ENCODE data around the gene MYO3A.

The MYO3A gene

GRCh38 chr10:25933653-25934608 lies at the start of gene MYO3A:
Gene MYO3A, plus strand, starts transcription at chr10:25934229. Its CDS starts 17,882 bp downstream, at chr10:25952111.
- no peaks in the 10 kb centered on the region for H3K36me3 Mint-ChIP-seq
- peaks cover 29% of the 10 kb centered on the region for H3K27me3 Mint-ChIP-seq
- no peak within 1 kb of the TSS for H3K27ac Mint-ChIP-seq
- H3K4me3 Mint-ChIP-seq: peak within 1 kb of the TSS; percentile 78
- no peaks in the 10 kb centered on the region for H3K9me3 Mint-ChIP-seq
- H3K4me1 Mint-ChIP-seq: peaks cover 9% of the 10 kb centered on the region

- Mint-ChIP-seq H3K36me3 (no peaks in the 10 kb centered on the region), H3K9me3 (peaks cover 4% of the 10 kb centered on the region), H3K27me3 (peaks cover 9% of the 10 kb centered on the region), H3K4me1 (no peaks in the 10 kb centered on the region), H3K4me3 (no peak overlapping the region), H3K27ac (no peak overlapping the region)
These were observed 45.4 kb upstream of the MYO3A start for GRCh38 chr10:25888627-25889026.

GRCh38 chr10:25890995-25891394 lies 43.0 kb upstream of the MYO3A start:
- H3K27me3 Mint-ChIP-seq: peaks cover 14% of the 10 kb centered on the region
- H3K4me1 Mint-ChIP-seq: no peaks in the 10 kb centered on the region
- no peak overlapping the region for H3K27ac Mint-ChIP-seq
- H3K9me3 Mint-ChIP-seq: peaks cover 4% of the 10 kb centered on the region
- H3K36me3 Mint-ChIP-seq: no peaks in the 10 kb centered on the region
- H3K4me3 Mint-ChIP-seq: no peak overlapping the region

- Mint-ChIP-seq H3K27ac (no peak overlapping the region), H3K36me3 (no peaks in the 10 kb centered on the region), H3K4me1 (no peaks in the 10 kb centered on the region), H3K27me3 (peaks cover 12% of the 10 kb centered on the region), H3K4me3 (no peak overlapping the region), H3K9me3 (peaks cover 4% of the 10 kb centered on the region)
These were observed 38.2 kb upstream of the MYO3A start for GRCh38 chr10:25895856-25896255.

- H3K36me3 Mint-ChIP-seq: no peaks in the 10 kb centered on the region
- H3K9me3 Mint-ChIP-seq: peaks cover 4% of the 10 kb centered on the region
- H3K27ac Mint-ChIP-seq: no peak overlapping the region
- H3K27me3 Mint-ChIP-seq: peaks cover 12% of the 10 kb centered on the region
- H3K4me1 Mint-ChIP-seq: no peaks in the 10 kb centered on the region
- H3K4me3 Mint-ChIP-seq: no peak overlapping the region
These were observed 37.6 kb upstream of the MYO3A start for GRCh38 chr10:25896421-25896820.

- Mint-ChIP-seq H3K4me3 (no peak overlapping the region), H3K4me1 (no peaks in the 10 kb centered on the region), H3K27ac (no peak overlapping the region), H3K9me3 (no peaks in the 10 kb centered on the region), H3K27me3 (peaks cover 9% of the 10 kb centered on the region), H3K36me3 (no peaks in the 10 kb centered on the region)
These were observed 34.7 kb upstream of the MYO3A start for GRCh38 chr10:25899304-25899703.

- no peak overlapping the region for H3K27ac Mint-ChIP-seq
- no peaks in the 10 kb centered on the region for H3K9me3 Mint-ChIP-seq
- H3K27me3 Mint-ChIP-seq: peaks cover 9% of the 10 kb centered on the region
- H3K4me1 Mint-ChIP-seq: no peaks in the 10 kb centered on the region
- H3K36me3 Mint-ChIP-seq: no peaks in the 10 kb centered on the region
- H3K4me3 Mint-ChIP-seq: no peak overlapping the region
These were observed 32.8 kb upstream of the MYO3A start for GRCh38 chr10:25901199-25901598.

GRCh38 chr10:25902002-25902401 lies 32.0 kb upstream of the MYO3A start:
- H3K9me3 Mint-ChIP-seq: no peaks in the 10 kb centered on the region
- no peaks in the 10 kb centered on the region for H3K36me3 Mint-ChIP-seq
- H3K27me3 Mint-ChIP-seq: peaks cover 9% of the 10 kb centered on the region
- no peak overlapping the region for H3K4me3 Mint-ChIP-seq
- H3K4me1 Mint-ChIP-seq: no peaks in the 10 kb centered on the region
- no peak overlapping the region for H3K27ac Mint-ChIP-seq

GRCh38 chr10:25907261-25907660 lies 26.8 kb upstream of the MYO3A start:
- H3K9me3 Mint-ChIP-seq: no peaks in the 10 kb centered on the region
- H3K4me1 Mint-ChIP-seq: no peaks in the 10 kb centered on the region
- no peak overlapping the region for H3K27ac Mint-ChIP-seq
- H3K36me3 Mint-ChIP-seq: no peaks in the 10 kb centered on the region
- H3K4me3 Mint-ChIP-seq: no peak overlapping the region
- H3K27me3 Mint-ChIP-seq: peaks cover 2% of the 10 kb centered on the region

GRCh38 chr10:25912866-25913265 lies 21.2 kb upstream of the MYO3A start:
- no peaks in the 10 kb centered on the region for H3K9me3 Mint-ChIP-seq
- no peak overlapping the region for H3K27ac Mint-ChIP-seq
- no peak overlapping the region for H3K4me3 Mint-ChIP-seq
- H3K36me3 Mint-ChIP-seq: no peaks in the 10 kb centered on the region
- H3K4me1 Mint-ChIP-seq: no peaks in the 10 kb centered on the region
- H3K27me3 Mint-ChIP-seq: peaks cover 3% of the 10 kb centered on the region

- Mint-ChIP-seq H3K36me3 (no peaks in the 10 kb centered on the region), H3K27me3 (peaks cover 3% of the 10 kb centered on the region), H3K27ac (no peak overlapping the region), H3K4me1 (no peaks in the 10 kb centered on the region), H3K4me3 (no peak overlapping the region), H3K9me3 (no peaks in the 10 kb centered on the region)
These were observed 19.3 kb upstream of the MYO3A start for GRCh38 chr10:25914776-25915175.

GRCh38 chr10:25934621-25935139 lies 651 bp downstream of the MYO3A start:
- Mint-ChIP-seq H3K36me3 (no peaks in the 10 kb centered on the region), H3K4me3 (peak overlapping the region; percentile 78), H3K4me1 (peaks cover 9% of the 10 kb centered on the region), H3K27ac (no peak overlapping the region), H3K9me3 (no peaks in the 10 kb centered on the region), H3K27me3 (peaks cover 29% of the 10 kb centered on the region)

GRCh38 chr10:25938405-25938804 lies 4.4 kb downstream of the MYO3A start:
- H3K9me3 Mint-ChIP-seq: peaks cover 1% of the 10 kb centered on the region
- H3K36me3 Mint-ChIP-seq: no peaks in the 10 kb centered on the region
- no peak overlapping the region for H3K27ac Mint-ChIP-seq
- peaks cover 9% of the 10 kb centered on the region for H3K4me1 Mint-ChIP-seq
- H3K27me3 Mint-ChIP-seq: peaks cover 30% of the 10 kb centered on the region
- no peak overlapping the region for H3K4me3 Mint-ChIP-seq

- Mint-ChIP-seq H3K36me3 (no peaks in the 10 kb centered on the region), H3K4me1 (no peaks in the 10 kb centered on the region), H3K27me3 (peaks cover 21% of the 10 kb centered on the region), H3K4me3 (no peak overlapping the region), H3K9me3 (peaks cover 15% of the 10 kb centered on the region), H3K27ac (no peak overlapping the region)
These were observed 10.7 kb downstream of the MYO3A start for GRCh38 chr10:25944771-25945170.

- Mint-ChIP-seq H3K4me1 (no peaks in the 10 kb centered on the region), H3K27me3 (peaks cover 6% of the 10 kb centered on the region), H3K4me3 (no peak overlapping the region), H3K9me3 (peaks cover 9% of the 10 kb centered on the region), H3K27ac (no peak overlapping the region), H3K36me3 (no peaks in the 10 kb centered on the region)
These were observed 18.8 kb downstream of the MYO3A start for GRCh38 chr10:25952857-25953256.

- peaks cover 13% of the 10 kb centered on the region for H3K9me3 Mint-ChIP-seq
- H3K4me1 Mint-ChIP-seq: no peaks in the 10 kb centered on the region
- H3K36me3 Mint-ChIP-seq: no peaks in the 10 kb centered on the region
- peaks cover 6% of the 10 kb centered on the region for H3K27me3 Mint-ChIP-seq
- no peak overlapping the region for H3K4me3 Mint-ChIP-seq
- no peak overlapping the region for H3K27ac Mint-ChIP-seq
These were observed 20.8 kb downstream of the MYO3A start for GRCh38 chr10:25954851-25955250.
